HepG2 (cell line): ENCODE data around the gene CDC42EP4. TPM values are rescaled to one million over a fixed set of nuclear protein-coding genes. Genes with fewer than 3 reads are reported as not detected.

Source experiments
- SALL1 ChIP-seq: sonication (generic); formaldehyde crosslinking; IDR thresholded peaks from 2 replicates; pipeline ENCODE4 v1.8.0; 2022; ENCODE audit warnings: mild to moderate bottlenecking, missing genetic modification reagents
- SP4 ChIP-seq: sonication (generic); formaldehyde crosslinking; IDR thresholded peaks from 2 replicates; pipeline ENCODE4 v1.8.1; 2023; ENCODE audit warnings: mild to moderate bottlenecking, missing genetic modification reagents
- SP5 ChIP-seq: IDR thresholded peaks from 2 replicates; pipeline ENCODE4 v1.6.1; 2016; ENCODE audit warnings: low read depth, borderline replicate concordance
- ZNF20 ChIP-seq: sonication (generic); formaldehyde crosslinking; IDR thresholded peaks from 2 replicates; pipeline ENCODE4 v1.4.0; 2020; ENCODE audit warnings: mild to moderate bottlenecking, moderate library complexity, missing genetic modification reagents
- ZNF761 ChIP-seq: sonication (generic); formaldehyde crosslinking; conservative IDR thresholded peaks from 2 replicates; pipeline ENCODE4 v1.4.0; 2020; ENCODE audit warnings: mild to moderate bottlenecking, missing genetic modification reagents
- polyA plus RNA-seq, 8 experiments: library from polyadenylated mRNA; depleted of rRNA in 3 of 8; stranded (reverse) in 7 of 8; unstranded in 1 of 8; fragments of >200 nt; fragmentation: Illumina TruSeq in 4 of 8; extraction: Trizol in 4 of 8; gene quantifications; 2 replicates each; pipeline versions ENCODE4 v1.2.1 to v1.2.3, GENCODE V29; 2011 to 2016; ENCODE audit warnings: low read depth in 4 of 8, missing spikeins in 1 of 8, mixed read lengths in 1 of 8; ENCODE audit not compliant: insufficient read depth in 1 of 8
- total RNA-seq, 5 experiments: library from RNA; depleted of rRNA; stranded (reverse); fragments of >200 nt; fragmentation: Illumina TruSeq; extraction: Trizol; gene quantifications; 2 replicates each; pipeline ENCODE4 v1.2.3, GENCODE V29; 2016; ENCODE audit warnings: low read depth in 1 of 5
- TF ChIP-seq, protein P1 (sequence below), 2 experiments: sonication (generic) in 1 of 2; formaldehyde crosslinking in 1 of 2; IDR thresholded peaks; 2 replicates each; pipeline versions ENCODE4 v1.6.1 to v1.9.0; 2014 to 2022; ENCODE audit warnings: antibody characterized with exemption in 1 of 2, borderline replicate concordance in 1 of 2, inconsistent platforms in 1 of 2, low read depth in 1 of 2, missing genetic modification reagents in 1 of 2
- TF ChIP-seq, protein P2 (sequence below): fragments of 450-650 bp; IDR thresholded peaks from 2 replicates; pipeline ENCODE4 v1.6.1; 2017; ENCODE audit warnings: mild to moderate bottlenecking
- TF ChIP-seq, protein P3 (sequence below): sonication (generic); formaldehyde crosslinking; IDR thresholded peaks from 2 replicates; pipeline ENCODE4 v1.4.0; 2020; ENCODE audit warnings: mild to moderate bottlenecking, missing genetic modification reagents, borderline replicate concordance
- TF ChIP-seq, protein P4 (sequence below): sonication (generic); formaldehyde crosslinking; IDR thresholded peaks from 2 replicates; pipeline ENCODE4 v1.4.0; 2020; ENCODE audit warnings: missing genetic modification reagents

The CDC42EP4 gene
- total and polyA plus RNA-seq, 2 of the 13 experiments (the other 11 are each of a cell fraction or from before 2014, with no cell fraction given), result 19.0 to 54.0 TPM

DNA sequence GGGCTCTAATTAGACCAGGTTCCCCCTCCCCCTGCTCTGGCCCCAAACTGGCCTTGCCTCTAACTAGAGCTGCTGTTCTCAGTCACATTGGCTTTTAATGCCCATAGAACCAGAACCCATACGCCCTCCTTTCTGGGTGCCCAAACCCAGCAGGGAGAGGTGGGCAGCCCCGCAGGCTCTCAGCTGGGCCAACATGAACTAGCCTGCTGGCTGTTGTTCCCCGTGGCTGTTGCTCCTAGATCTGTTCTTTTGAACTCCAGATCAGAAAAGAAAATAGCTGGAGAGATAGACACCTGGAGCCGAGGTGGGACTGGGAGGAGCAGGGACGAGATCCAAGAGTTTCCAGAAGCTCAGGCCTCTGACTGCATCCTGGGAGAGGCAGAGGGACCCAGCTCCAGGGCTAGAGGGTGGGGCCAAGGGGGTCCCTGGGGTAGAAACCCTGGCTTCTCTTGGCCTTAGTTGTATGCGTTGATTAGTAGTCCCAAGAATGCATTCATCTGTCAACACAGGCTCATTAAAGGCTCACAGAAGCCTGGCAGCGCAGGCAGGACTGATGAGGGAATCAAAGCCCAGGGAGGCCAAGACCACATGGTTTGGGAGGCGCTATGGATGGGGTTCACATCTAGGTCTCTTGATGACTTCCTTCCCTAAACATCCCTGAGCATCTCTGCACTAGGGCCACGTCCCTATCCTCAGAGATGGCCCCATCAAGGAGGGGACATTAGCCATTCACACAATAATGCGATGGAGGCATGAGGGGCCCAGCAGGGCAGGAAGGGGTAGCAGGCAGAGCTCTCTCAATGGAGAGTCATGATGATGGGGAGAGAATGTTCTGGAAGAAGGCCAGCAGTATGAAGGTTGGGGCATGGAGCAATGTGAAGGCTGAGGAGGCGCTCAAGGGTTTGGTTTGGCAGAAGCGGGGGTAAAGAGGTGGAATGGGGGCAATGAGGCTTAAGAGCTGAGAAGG lies 48.8 kb downstream of the CDC42EP4 start (continued):
- TF ChIP-seq, protein P1, sequence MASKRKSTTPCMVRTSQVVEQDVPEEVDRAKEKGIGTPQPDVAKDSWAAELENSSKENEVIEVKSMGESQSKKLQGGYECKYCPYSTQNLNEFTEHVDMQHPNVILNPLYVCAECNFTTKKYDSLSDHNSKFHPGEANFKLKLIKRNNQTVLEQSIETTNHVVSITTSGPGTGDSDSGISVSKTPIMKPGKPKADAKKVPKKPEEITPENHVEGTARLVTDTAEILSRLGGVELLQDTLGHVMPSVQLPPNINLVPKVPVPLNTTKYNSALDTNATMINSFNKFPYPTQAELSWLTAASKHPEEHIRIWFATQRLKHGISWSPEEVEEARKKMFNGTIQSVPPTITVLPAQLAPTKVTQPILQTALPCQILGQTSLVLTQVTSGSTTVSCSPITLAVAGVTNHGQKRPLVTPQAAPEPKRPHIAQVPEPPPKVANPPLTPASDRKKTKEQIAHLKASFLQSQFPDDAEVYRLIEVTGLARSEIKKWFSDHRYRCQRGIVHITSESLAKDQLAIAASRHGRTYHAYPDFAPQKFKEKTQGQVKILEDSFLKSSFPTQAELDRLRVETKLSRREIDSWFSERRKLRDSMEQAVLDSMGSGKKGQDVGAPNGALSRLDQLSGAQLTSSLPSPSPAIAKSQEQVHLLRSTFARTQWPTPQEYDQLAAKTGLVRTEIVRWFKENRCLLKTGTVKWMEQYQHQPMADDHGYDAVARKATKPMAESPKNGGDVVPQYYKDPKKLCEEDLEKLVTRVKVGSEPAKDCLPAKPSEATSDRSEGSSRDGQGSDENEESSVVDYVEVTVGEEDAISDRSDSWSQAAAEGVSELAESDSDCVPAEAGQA (IDR thresholded peaks at IDR 0.05; ENCODE audit: low read depth), result no peak
- TF ChIP-seq, protein P1 (CRISPR knock-in tag; IDR thresholded peaks at IDR 0.05; ENCODE audit: borderline replicate concordance), result no peak
- TF ChIP-seq, protein P2, sequence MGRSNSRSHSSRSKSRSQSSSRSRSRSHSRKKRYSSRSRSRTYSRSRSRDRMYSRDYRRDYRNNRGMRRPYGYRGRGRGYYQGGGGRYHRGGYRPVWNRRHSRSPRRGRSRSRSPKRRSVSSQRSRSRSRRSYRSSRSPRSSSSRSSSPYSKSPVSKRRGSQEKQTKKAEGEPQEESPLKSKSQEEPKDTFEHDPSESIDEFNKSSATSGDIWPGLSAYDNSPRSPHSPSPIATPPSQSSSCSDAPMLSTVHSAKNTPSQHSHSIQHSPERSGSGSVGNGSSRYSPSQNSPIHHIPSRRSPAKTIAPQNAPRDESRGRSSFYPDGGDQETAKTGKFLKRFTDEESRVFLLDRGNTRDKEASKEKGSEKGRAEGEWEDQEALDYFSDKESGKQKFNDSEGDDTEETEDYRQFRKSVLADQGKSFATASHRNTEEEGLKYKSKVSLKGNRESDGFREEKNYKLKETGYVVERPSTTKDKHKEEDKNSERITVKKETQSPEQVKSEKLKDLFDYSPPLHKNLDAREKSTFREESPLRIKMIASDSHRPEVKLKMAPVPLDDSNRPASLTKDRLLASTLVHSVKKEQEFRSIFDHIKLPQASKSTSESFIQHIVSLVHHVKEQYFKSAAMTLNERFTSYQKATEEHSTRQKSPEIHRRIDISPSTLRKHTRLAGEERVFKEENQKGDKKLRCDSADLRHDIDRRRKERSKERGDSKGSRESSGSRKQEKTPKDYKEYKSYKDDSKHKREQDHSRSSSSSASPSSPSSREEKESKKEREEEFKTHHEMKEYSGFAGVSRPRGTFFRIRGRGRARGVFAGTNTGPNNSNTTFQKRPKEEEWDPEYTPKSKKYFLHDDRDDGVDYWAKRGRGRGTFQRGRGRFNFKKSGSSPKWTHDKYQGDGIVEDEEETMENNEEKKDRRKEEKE, result no peak
- TF ChIP-seq ZNF20, result no peak
- TF ChIP-seq SP4, result no peak; the same call in 1 of the 2 replicates
- TF ChIP-seq SALL1 (CRISPR knock-in tag), result no peak; the same call in 1 of the 2 replicates
- TF ChIP-seq, protein P3, sequence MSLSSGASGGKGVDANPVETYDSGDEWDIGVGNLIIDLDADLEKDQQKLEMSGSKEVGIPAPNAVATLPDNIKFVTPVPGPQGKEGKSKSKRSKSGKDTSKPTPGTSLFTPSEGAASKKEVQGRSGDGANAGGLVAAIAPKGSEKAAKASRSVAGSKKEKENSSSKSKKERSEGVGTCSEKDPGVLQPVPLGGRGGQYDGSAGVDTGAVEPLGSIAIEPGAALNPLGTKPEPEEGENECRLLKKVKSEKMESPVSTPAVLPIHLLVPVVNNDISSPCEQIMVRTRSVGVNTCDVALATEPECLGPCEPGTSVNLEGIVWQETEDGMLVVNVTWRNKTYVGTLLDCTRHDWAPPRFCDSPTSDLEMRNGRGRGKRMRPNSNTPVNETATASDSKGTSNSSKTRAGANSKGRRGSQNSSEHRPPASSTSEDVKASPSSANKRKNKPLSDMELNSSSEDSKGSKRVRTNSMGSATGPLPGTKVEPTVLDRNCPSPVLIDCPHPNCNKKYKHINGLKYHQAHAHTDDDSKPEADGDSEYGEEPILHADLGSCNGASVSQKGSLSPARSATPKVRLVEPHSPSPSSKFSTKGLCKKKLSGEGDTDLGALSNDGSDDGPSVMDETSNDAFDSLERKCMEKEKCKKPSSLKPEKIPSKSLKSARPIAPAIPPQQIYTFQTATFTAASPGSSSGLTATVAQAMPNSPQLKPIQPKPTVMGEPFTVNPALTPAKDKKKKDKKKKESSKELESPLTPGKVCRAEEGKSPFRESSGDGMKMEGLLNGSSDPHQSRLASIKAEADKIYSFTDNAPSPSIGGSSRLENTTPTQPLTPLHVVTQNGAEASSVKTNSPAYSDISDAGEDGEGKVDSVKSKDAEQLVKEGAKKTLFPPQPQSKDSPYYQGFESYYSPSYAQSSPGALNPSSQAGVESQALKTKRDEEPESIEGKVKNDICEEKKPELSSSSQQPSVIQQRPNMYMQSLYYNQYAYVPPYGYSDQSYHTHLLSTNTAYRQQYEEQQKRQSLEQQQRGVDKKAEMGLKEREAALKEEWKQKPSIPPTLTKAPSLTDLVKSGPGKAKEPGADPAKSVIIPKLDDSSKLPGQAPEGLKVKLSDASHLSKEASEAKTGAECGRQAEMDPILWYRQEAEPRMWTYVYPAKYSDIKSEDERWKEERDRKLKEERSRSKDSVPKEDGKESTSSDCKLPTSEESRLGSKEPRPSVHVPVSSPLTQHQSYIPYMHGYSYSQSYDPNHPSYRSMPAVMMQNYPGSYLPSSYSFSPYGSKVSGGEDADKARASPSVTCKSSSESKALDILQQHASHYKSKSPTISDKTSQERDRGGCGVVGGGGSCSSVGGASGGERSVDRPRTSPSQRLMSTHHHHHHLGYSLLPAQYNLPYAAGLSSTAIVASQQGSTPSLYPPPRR (CRISPR knock-in tag), result peak; percentile 39; the same call in 1 of the 2 replicates
- no peak for TF ChIP-seq ZNF761
- TF ChIP-seq, protein P4, sequence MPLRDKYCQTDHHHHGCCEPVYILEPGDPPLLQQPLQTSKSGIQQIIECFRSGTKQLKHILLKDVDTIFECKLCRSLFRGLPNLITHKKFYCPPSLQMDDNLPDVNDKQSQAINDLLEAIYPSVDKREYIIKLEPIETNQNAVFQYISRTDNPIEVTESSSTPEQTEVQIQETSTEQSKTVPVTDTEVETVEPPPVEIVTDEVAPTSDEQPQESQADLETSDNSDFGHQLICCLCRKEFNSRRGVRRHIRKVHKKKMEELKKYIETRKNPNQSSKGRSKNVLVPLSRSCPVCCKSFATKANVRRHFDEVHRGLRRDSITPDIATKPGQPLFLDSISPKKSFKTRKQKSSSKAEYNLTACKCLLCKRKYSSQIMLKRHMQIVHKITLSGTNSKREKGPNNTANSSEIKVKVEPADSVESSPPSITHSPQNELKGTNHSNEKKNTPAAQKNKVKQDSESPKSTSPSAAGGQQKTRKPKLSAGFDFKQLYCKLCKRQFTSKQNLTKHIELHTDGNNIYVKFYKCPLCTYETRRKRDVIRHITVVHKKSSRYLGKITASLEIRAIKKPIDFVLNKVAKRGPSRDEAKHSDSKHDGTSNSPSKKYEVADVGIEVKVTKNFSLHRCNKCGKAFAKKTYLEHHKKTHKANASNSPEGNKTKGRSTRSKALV (CRISPR knock-in tag), result no peak
- peak; percentile 67; the same call in 1 of the 2 replicates for TF ChIP-seq SP5 (CRISPR knock-in tag)
